Lower leg skin (tissue), 3 donors: ENCODE measurements around the gene MYO3B.

Experiments used
- CTCF ChIP-seq, 3 donors: fragments of 450-650 bp; IDR thresholded peaks; one replicate each; pipeline ENCODE4 v1.5.1; 2016; ENCODE audit warnings: antibody characterized with exemption in 3 of 3, mild to moderate bottlenecking in 3 of 3, moderate library complexity in 2 of 3
- POLR2A ChIP-seq, 2 donors: fragments of 450-650 bp; IDR thresholded peaks; one replicate each; pipeline ENCODE4 v1.6.1; 2016 to 2017; ENCODE audit warnings: antibody characterized with exemption in 2 of 2, mild to moderate bottlenecking in 1 of 2, moderate library complexity in 1 of 2

- no peak for TF ChIP-seq POLR2A (IDR thresholded peaks at IDR 0.05)
- no peak for TF ChIP-seq CTCF (IDR thresholded peaks at IDR 0.05)
Observed at GRCh38 chr2:170531876-170532275, 353.9 kb downstream of the MYO3B start.
